COLO829 (cell line): ENCODE results near the gene C21orf58.
A peak's percentile ranks its signal among the peaks of the same experiment; 100 is the strongest.

ENCODE experiments used
- DNase-seq: peaks from one replicate; pipeline ENCODE4 v3.0.0; 2012; ENCODE audit warnings: low spot score

Gene C21orf58

GRCh38 chr21:46294647-46295176, 29.0 kb downstream of the C21orf58 start:
- no peak for DNase-seq

GRCh38 chr21:46291561-46291960, 32.1 kb downstream of the C21orf58 start:
- no peak for DNase-seq

GRCh38 chr21:46289655-46290179, 34.0 kb downstream of the C21orf58 start:
- DNase-seq = no peak

DNA sequence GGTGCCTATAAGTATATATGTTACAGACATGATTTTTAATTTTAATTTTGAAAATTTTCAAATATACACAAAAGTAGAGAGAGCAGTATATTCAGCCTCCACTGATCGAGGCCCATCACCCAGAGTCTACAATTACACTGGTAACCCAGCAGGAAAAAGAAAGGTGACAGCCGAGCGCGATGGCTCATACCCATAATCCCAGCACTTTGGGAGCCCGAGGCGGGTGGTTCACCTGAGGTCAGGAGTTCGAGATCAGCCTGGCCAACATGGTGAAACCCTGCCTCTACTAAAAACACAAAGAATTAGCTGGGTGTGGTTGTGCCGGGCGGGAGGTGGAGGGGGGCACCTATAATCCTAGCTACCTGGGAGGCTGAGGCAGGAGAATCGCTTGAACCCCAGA, 36.1 kb downstream of the C21orf58 start:
- DNase-seq = no peak

DNA sequence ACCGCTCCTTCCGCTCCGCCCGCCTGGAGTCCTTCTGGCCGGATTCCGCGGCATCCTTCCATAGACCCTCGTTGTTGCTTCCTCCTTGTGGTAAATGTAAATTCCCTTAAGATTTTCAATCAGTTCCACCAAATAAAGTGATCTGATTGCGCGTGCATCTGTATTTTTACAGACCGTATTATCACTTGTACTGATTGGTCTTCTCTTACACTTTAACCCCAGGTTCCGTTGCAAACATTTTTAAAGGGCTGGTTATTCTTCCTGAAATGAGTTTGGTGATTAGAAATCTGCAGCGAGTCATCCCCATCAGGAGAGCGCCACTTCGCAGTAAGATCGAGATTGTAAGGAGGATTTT, 37.0 kb downstream of the C21orf58 start:
- peak; percentile 70 for DNase-seq

DNA sequence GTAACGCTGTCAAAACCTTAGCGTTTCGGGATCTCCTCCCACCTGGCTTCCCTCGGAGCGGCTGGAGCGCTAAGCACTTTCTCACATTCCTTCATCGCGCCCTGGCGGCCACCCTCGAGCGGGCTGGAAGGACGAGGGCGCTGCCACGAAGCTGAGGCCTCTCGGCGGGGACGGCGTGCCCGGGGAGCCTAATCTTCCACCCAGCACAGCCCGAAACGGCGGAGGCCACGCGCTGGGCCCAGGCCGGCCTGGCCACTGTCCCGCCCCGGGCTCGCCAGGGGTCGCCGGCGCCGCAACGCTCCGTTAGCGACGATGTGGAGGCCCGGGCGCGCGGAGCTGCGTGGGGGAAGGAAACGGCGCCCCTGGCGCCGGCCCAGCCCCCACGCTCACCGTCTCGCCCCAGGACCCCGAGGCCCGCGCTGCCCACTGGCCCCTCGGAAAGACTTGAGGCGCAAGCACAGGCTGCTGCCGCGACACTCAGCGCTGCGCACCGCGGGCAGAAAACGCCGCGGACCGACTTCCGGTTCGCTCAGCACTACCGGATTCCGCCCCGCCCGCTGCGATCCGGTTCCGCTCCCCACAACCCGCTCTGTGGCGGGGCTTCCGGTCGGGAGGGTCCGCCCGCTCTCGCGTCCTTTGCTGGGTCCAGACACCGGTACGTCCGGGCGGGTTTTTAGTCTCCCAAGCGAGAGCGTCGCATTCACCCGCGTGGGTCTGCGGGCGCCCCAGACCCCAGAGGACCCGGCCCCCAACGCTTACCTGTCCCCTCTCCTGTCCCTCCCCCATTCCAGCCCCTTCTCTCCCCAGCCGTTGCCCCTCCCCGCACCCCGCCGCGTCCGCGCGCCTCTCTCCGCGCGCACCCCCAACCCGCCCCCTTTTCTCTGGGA, 37.7 kb downstream of the C21orf58 start, which contains the start of gene YBEY:
Gene YBEY (plus strand): TSS at position 582 of the 887 bp plus-strand sequence. CDS start 572 bp downstream, outside the sequence.
- peak; percentile 75 for DNase-seq

- no peak for DNase-seq
Observed at GRCh38 chr21:46285206-46285661, 38.4 kb downstream of the C21orf58 start, which contains the start of gene MCM3AP. MCM3AP (minus strand) TSS chr21:46285611; CDS start chr21:46285286, 325 bp downstream.

GRCh38 chr21:46284733-46285132, 38.9 kb downstream of the C21orf58 start:
- DNase-seq = no peak

GRCh38 chr21:46284077-46284644, 39.5 kb downstream of the C21orf58 start:
- DNase-seq = no peak

DNA sequence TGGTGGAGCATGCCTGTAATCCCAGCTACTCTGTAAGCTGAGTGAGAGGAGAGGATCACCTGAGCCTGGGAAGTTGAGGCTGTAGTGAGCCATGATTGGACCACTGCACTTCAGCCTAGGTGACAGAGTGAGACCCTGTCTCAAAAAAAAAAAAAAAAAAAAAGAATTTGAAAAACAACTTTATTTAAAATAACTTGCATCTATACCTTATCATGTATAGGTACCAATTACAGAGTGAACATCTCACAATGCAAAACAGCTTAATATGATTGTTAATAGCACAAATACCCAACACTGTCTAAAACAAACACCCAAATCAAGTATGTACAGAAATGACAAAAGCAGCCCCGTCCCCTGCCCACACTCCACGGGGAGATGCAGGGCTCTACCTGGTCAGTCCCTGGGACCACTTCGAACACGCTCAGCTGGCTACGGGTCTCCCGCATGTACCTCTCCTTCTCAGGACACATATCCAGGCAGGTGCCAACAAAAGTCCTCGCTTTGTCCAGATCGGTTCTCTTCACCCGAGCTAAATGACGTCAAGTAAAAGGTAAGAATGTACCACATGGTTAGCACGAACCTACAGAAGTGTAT, 48.8 kb downstream of the C21orf58 start:
- no peak for DNase-seq

DNA sequence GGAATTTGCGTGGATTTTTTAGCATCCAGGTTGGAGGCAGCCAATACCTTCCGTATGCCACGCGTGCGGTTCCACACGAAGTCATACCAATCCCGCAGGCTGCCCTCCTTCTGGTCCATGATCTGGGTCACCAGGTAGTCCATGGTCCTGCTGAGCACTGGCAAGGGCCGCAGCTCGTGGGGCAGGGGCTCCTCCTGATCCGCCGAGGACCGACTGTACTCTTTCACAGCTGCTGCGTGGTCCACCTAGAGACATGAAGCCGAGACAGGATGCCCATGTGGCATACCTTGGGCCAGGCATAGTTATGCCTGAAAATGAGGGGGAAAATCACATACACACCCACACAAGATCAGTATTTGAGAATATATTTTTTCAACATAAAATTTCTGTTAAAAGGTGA, 50.3 kb downstream of the C21orf58 start:
- DNase-seq = no peak

DNA sequence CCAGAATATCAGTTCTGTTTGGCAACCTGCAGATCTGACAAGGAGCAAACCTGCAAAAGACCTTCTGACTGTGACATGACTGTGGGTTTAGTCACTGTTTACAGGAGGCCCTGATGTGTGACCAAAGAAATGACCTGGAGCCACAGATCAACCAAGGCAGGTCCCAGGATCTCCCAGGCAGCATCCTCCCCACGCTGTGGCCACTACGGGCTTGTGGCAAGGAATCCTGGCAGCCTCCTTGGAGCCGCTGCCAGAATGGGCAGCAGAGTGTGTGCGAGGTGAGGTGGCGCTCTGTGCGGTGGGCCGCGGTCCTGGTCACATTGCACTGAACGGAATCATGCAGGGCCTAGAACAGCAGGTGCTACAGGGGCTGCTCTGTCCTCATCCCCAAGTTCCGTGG, 54.2 kb downstream of the C21orf58 start:
- DNase-seq = no peak

DNA sequence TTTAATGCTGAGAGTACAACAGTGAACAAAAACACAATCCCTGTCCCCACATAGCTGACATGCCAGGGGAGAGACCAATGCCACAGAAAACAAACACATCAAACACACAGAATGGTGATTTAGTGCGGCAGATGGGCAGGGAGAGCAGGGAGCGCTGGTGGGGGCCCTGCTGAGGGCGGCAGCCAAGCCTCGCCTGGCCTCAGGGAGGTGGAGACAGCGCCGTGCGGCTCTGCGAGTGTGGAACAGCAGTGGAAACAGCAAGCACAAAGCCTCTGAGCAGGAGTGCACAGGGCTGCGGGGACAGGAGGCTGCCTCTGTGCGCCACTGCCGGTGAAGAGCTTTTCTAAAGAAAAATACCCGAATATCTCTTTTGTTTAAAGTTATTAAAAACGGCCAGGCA, 55.3 kb downstream of the C21orf58 start:
- DNase-seq = no peak

GRCh38 chr21:46266946-46267345, 56.7 kb downstream of the C21orf58 start:
- no peak for DNase-seq

DNA sequence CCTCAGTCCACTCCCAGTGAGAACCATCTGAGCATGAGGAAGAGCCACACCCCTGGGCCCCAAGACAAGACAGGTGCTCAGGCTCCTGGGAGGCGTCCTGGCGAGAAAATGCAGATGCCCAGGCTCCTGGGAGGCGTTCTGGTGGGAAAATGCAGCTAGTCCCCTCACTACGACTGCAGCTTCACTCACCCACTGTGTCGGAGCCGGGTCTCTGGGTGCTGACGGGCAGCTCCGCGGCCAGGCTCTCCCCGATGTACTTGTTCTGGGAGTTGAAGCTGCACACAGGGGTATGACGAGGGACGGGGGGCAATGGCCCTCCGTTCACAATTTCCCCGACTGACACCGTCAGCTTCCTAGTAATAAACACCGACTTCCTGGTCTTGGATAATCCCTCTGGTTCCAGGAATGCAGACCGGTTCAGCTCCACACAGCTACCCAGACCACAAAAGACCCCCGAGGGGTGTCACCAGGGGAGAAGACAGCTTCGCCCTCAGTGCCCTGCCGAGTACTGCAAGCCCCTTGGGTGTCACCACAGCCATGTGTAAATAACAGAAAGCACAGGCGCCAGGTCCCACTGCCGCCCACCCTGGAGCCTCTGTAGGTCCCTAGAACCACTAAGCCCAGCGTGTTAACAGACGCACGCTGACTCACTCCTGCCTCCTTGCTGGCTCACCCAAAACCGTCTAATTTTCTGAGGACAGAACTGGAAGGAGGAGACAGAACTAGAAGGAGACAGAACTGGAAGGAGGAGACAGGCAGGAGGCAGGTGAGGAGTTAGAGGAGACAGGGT, 57.7 kb downstream of the C21orf58 start:
- DNase-seq = no peak

DNA sequence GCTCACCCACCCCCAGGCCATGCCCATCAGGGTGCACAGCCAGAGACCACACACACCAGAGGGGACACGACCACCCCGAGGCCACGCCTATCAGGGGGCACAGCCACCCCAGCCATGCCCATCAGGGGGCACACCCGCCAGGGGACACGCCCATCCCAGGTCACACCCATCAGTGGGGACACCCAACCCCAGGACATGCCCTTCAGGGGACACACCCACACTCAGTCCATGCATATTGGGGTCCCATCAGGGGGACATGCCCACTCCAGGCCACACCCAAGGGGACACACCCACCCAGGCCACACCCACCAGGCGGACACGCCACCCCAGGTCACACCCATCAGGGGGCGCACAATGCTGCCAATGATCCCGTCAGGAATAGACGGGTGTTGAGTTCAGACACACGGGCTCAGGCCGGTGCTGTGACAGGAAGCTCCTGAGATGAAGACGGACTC, 59.0 kb downstream of the C21orf58 start:
- DNase-seq = no peak

GRCh38 chr21:46264046-46264689, 59.5 kb downstream of the C21orf58 start:
- no peak for DNase-seq

GRCh38 chr21:46256501-46256994, 67.1 kb downstream of the C21orf58 start:
- DNase-seq = no peak

DNA sequence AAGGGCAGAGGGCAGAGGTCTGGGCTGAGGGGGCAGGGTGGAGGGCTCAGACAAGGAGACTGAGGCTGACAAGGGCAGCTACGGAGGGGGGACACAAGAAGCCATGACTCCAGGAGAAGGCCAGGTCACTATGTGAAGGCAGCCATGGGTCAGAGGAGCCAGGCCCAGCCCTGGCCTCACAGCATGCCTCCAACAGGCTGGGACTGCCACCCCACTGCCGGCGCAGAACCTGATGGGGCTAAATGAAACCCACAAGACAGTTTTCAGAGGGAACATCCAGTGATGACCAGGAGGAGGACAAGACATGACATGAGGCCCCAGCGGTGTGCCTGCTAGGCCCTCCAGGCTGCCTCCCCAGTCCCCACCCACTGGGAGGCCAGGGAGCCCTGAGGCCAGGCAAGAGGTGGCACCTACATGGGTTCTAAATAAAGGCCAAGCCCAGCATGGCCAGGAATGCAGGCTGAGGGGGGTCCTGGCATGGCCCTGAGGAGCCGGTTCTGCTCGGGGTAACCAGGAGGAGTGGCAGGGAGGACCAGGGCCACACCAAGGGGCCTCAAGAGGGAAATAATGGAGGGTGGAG, 67.8 kb downstream of the C21orf58 start:
- DNase-seq = no peak

- no peak for DNase-seq
Observed at GRCh38 chr21:46255166-46255565, 68.5 kb downstream of the C21orf58 start.
